Naive B cell (primary cell): ENCODE measurements around the gene JPH4. TPM values are rescaled to one million over a fixed set of nuclear protein-coding genes. Genes with fewer than 3 reads are reported as not detected.
"Not testable (repeated sequence)": the region's sequence is repeated elsewhere in the genome, so short reads cannot be mapped to it uniquely, and the experiment has no call there.

ENCODE experiments used
- ATAC-seq, 2 donors: fragments of 150-1000 bp; cut with Tn5 transposase; 2 replicates each; pipeline ENCODE4 v1.10.0; 2021; ENCODE audit warnings: low read depth in 2 of 2, mild to moderate bottlenecking in 2 of 2, moderate library complexity in 2 of 2
- DNase-seq: peaks from one replicate; pipeline ENCODE4 v3.0.0; 2022
- H3K27ac Mint-ChIP-seq, 6 donors: one replicate each; pipeline ENCODE4 v1.8.0; 2020 to 2022; ENCODE audit warnings: mild to moderate bottlenecking in 6 of 6, mixed read lengths in 6 of 6, moderate library complexity in 5 of 6, inconsistent platforms in 2 of 6
- H3K27me3 Mint-ChIP-seq, 3 donors: one replicate each; pipeline ENCODE4 v1.8.0; 2021 to 2022; ENCODE audit warnings: mixed read lengths in 3 of 3, mild to moderate bottlenecking in 1 of 3
- H3K36me3 Mint-ChIP-seq, 2 donors: one replicate each; pipeline ENCODE4 v1.8.0; 2020 to 2022; ENCODE audit warnings: mixed read lengths in 2 of 2, inconsistent platforms in 1 of 2, mild to moderate bottlenecking in 1 of 2
- H3K4me1 Mint-ChIP-seq, 3 donors: one replicate each; pipeline ENCODE4 v1.8.0; 2020 to 2022; ENCODE audit warnings: mixed read lengths in 3 of 3, inconsistent platforms in 1 of 3, mild to moderate bottlenecking in 1 of 3, moderate library complexity in 1 of 3
- H3K4me3 Mint-ChIP-seq, 8 donors: one replicate each; pipeline ENCODE4 v1.8.0; 2020 to 2022; ENCODE audit warnings: mild to moderate bottlenecking in 8 of 8, mixed read lengths in 8 of 8, moderate library complexity in 8 of 8, inconsistent platforms in 2 of 8
- H3K9me3 Mint-ChIP-seq, 7 donors: one replicate each; pipeline ENCODE4 v1.8.0; 2020 to 2022; ENCODE audit warnings: mixed read lengths in 7 of 7, mild to moderate bottlenecking in 5 of 7, inconsistent platforms in 2 of 7, moderate library complexity in 1 of 7
- polyA plus RNA-seq, 6 donors: library from polyadenylated mRNA; unstranded; fragments of 300-500 nt; fragmentation: Illumina TruSeq; gene quantifications; one replicate each; pipeline ENCODE4 v1.2.3, GENCODE V29; 2021; ENCODE audit warnings: low read depth in 6 of 6

Gene JPH4
- polyA plus RNA-seq, 6 donors from 2014 or later = 0.09 to 1.3 (median 0.17) TPM; not detected in 3

DNA sequence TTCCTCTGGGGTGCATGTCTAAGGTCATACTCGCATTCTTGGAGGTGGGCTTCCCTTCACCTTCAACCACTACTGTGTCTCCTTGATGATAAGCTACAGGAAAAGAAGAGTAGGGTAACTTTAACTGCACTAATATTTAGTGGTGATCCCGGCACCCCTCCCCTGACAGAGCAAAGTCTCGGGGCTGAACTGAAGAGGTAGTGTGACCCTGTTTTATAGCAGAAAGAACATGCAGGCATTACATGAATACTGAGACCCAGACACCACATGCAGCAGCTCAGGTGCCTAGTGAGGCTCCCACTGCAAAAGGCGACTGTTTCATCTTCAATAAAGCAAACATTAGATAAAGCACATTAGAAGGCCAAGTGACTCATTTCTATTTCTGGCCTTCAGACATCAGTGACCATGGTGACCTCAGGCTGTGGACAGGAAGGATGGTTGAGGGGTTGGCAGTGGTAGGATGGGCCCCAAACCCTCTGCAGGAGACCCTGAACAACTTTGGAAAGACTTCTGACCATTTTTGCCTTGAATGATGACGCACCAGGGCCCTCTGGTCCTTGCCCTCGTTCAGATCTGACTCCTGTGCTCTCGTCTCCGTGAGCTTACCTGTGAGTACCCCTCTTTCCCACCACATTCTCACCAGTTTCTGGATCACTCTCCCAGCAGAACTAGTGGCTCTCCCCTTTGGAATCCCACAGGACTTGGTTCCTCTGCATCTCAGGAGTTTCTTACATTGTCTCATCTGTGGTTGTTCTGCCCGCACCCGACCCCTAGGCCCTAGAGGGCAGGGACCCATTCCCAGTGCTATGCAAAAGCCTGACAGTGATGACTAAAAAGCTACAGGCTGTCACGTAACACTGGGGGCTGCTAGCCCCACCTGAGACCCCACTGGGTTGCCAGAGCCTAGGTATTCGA, 23.8 kb upstream of the JPH4 start:
- peak overlapping the region in 1 of 6 donors; percentile 47 for H3K27ac Mint-ChIP-seq
- H3K9me3 Mint-ChIP-seq = peaks cover 4 to 17% (median 6%) of the 10 kb centered on the region in 7 donors
- peaks cover 5 to 15% of the 10 kb centered on the region in 2 donors for H3K36me3 Mint-ChIP-seq
- H3K27me3 Mint-ChIP-seq = peaks cover 23 to 35% (median 33%) of the 10 kb centered on the region in 3 donors
- no peaks in the 10 kb centered on the region for H3K4me1 Mint-ChIP-seq
- H3K4me3 Mint-ChIP-seq = no peak overlapping the region
- ATAC-seq (no peak), DNase-seq (no peak)

DNA sequence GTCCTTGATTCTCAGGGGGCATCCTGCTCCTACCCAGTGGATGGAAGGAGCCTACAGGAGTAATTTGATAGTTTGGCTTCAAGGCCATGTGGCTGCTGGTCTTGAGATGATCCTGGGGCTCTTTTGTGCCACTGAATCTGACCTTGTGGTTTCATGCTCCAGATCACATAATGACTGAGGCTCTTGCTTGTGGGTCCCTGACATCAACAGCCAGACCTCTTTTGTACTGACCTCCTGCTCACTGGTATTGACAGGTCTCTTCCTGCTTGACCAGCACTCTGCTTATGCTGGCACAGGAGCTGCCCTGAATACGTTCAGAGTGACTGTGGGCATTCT, 23.2 kb upstream of the JPH4 start:
- Mint-ChIP-seq H3K4me1 (no peaks in the 10 kb centered on the region), H3K27me3 (peaks cover 22 to 41% (median 30%) of the 10 kb centered on the region in 3 donors), H3K36me3 (peaks cover 5 to 15% of the 10 kb centered on the region in 2 donors), H3K9me3 (peaks cover 4 to 17% (median 6%) of the 10 kb centered on the region in 7 donors), H3K4me3 (no peak overlapping the region), H3K27ac (peak overlapping the region in 1 of 6 donors; percentile 33)
- no peak for ATAC-seq
- DNase-seq = no peak

DNA sequence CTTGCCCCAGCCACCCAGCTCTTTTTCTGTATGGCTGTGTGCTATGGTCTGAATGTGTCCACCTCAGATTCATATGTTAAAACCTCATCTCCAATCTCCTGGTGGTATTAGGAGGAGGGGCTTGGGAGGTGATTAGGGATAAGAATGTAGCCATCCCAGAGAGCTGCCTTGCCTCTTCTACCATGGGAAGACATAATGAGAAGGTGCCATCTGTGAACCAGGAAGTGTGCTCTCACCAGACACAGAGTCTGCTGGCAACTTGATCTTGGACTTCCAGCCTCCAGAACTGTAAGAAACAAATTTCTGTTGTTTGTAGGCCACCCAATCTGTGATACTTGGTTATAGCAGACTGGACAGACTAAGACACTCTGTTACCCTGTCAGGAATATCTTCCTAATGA, 22.8 kb upstream of the JPH4 start:
- H3K4me3 Mint-ChIP-seq = no peak overlapping the region
- DNase-seq (no peak), ATAC-seq (no peak)
- H3K36me3 Mint-ChIP-seq = peaks cover 5 to 15% of the 10 kb centered on the region in 2 donors
- peaks cover 19 to 42% (median 30%) of the 10 kb centered on the region in 3 donors for H3K27me3 Mint-ChIP-seq
- peak overlapping the region in 1 of 6 donors; percentile 4 for H3K27ac Mint-ChIP-seq
- H3K9me3 Mint-ChIP-seq = peaks cover 4 to 17% (median 6%) of the 10 kb centered on the region in 7 donors
- H3K4me1 Mint-ChIP-seq = no peaks in the 10 kb centered on the region

DNA sequence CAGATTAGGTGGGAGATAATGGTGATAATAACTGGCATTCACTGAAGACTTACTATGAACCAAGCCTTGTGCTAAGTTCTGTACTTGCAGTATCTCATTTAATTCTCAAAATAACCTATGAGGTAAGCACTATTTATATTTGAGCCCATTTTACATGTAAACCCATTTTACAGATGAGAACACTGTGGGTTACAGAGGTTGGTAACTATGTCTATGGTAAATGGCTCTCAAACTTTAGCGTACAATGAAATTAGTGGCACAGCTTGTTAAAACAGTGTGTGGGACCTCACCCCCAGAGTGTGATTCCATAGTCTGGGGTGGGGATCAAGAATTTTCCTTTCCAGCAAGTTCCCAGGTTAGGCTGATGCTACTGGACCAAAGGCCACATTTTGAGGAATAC, 22.2 kb upstream of the JPH4 start:
- no peak for ATAC-seq
- peaks cover 17 to 46% (median 32%) of the 10 kb centered on the region in 3 donors for H3K27me3 Mint-ChIP-seq

DNA sequence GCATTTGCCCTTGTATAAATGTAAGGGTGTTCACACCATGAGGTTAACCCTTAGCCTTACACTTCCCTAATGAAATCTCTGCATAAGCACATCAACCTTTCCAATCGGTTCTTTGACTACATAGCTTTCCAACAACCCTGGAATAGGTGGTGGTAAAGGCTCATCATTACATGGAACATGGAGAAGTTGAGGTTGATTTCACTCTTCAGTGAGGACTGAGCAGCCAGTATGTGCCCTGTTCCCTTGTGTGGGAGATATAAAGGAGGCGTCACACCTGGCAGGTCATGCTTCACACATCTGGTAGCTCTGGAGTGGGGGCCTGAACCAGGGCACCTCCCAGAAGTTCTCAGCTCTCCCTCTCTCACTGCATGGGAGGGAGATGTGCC, 21.7 kb upstream of the JPH4 start:
- H3K9me3 Mint-ChIP-seq = peaks cover 4 to 17% (median 6%) of the 10 kb centered on the region in 7 donors
- peaks cover 5 to 15% of the 10 kb centered on the region in 2 donors for H3K36me3 Mint-ChIP-seq
- DNase-seq (no peak), ATAC-seq (no peak)
- H3K27ac Mint-ChIP-seq = no peak overlapping the region
- H3K4me1 Mint-ChIP-seq = no peaks in the 10 kb centered on the region
- H3K27me3 Mint-ChIP-seq = peaks cover 17 to 50% (median 36%) of the 10 kb centered on the region in 3 donors
- H3K4me3 Mint-ChIP-seq = no peak overlapping the region

More for the DNA sequence above, 22.2 kb upstream of the JPH4 start:
- no peak overlapping the region for H3K4me3 Mint-ChIP-seq
- no peak for DNase-seq
- H3K4me1 Mint-ChIP-seq = no peaks in the 10 kb centered on the region
- H3K27ac Mint-ChIP-seq = no peak overlapping the region
- H3K9me3 Mint-ChIP-seq = peaks cover 4 to 17% (median 6%) of the 10 kb centered on the region in 7 donors
- H3K36me3 Mint-ChIP-seq = peaks cover 5 to 15% of the 10 kb centered on the region in 2 donors

DNA sequence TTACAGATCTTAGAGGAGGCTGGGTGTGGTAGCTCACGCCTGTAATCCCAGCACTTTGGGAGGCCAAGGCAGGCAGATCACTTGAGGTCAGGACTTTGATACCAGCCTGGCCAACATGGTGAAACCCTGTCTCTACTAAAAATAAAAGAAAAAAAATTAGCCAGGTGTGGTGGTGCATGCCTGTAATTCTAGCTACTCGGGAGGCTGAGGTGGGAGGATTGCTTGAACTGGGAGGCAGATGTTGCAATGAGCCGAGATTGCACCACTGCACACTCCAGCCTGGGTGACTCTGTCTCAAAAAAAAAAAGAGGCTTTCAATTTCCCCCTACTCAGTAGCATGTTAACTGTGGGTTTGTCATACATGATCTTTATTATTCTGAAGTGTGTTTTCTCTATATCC, 15.6 kb upstream of the JPH4 start:
- H3K27ac Mint-ChIP-seq, H3K4me3 Mint-ChIP-seq, H3K9me3 Mint-ChIP-seq, DNase-seq, ATAC-seq, H3K36me3 Mint-ChIP-seq, H3K4me1 Mint-ChIP-seq: not testable (repeated sequence)
- peaks cover 3 to 44% (median 24%) of the 10 kb centered on the region in 3 donors for H3K27me3 Mint-ChIP-seq

DNA sequence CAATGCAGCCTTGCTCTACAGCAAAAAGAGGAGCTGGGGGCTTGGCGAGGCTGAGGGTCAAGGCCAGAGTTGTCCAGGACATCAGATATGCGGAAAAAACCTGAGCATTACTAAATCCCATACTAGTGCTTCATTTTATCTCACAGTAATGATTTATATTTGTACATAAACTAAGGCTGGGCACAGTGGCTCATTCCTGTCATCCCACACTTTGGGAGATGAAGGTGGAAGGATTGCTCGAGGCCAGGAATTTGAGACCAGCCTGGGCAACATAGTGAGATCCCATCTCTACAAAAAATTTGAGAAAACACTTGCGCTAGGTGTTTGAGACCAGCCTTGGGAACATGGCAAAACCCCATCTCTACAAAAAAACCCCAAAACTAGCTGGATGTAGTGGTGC, 11.6 kb upstream of the JPH4 start:
- no peaks in the 10 kb centered on the region for H3K36me3 Mint-ChIP-seq
- ATAC-seq = no peak
- peaks cover 0 to 12% (median 10%) of the 10 kb centered on the region in 3 donors for H3K4me1 Mint-ChIP-seq

DNA sequence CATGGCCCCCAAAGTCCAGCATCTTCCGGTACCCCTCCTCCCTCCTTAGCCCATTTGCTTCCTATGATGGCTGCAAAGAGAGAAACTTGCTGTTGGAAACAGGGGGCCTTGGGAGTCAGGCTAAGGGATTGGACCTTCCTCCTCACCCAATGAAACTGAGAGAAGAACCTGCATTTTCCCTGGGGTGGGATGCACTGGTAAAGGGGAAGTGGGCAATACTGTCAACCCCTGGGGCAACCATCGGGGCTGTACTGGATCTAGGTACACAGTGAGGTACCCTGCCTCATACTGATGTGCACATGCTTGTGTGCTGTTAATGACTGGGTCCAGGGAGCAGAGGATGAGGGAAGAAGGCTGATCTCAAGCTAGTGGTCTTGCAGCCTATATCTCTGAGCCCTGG, 11.0 kb upstream of the JPH4 start:
- ATAC-seq (no peak), DNase-seq (no peak)
- peaks cover 0 to 6% (median 0%) of the 10 kb centered on the region in 7 donors for H3K9me3 Mint-ChIP-seq
- peaks cover 0 to 12% (median 10%) of the 10 kb centered on the region in 3 donors for H3K4me1 Mint-ChIP-seq
- H3K4me3 Mint-ChIP-seq = no peak overlapping the region
- no peaks in the 10 kb centered on the region for H3K36me3 Mint-ChIP-seq
- no peak overlapping the region for H3K27ac Mint-ChIP-seq
- peaks cover 19 to 23% (median 21%) of the 10 kb centered on the region in 3 donors for H3K27me3 Mint-ChIP-seq

More for the DNA sequence above, 11.6 kb upstream of the JPH4 start:
- no peak for DNase-seq
- Mint-ChIP-seq H3K4me3 (no peak overlapping the region), H3K27me3 (peaks cover 21 to 26% (median 24%) of the 10 kb centered on the region in 3 donors), H3K9me3 (peaks cover 0 to 6% (median 0%) of the 10 kb centered on the region in 7 donors), H3K27ac (no peak overlapping the region)

DNA sequence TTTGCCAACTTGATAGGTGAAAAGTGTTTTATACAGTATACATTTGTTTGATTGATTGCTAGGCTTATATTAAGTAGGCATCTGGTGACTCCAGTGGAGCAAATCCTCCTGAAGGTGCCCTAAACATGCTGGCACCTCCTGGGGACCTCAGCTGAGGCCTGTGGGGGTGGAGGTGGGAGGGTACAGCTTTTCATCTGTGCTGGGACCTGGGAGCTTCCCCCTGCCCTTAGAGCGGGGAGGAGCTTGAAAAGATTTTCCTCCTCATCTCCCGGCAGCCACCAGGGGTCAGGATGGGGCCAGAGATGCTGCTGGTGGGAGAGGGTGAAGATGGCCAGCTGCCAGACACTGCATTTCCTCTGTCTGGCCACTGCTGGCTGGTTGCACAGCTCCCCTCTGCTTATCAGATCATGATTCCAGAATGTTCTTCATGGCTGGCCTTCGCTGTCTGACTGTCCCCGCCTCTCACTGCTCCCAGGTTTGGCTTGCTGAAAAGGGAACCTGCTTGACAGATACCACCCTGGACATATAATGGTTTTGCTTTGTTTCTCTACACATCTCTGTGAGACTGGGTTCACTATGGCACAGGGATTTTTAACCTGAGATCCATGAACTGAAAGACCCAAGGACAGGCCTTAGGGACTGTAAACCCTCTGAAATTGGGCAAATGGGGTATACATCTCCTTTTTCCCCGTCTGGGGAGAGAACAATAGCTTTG, 10.5 kb upstream of the JPH4 start:
- no peak overlapping the region for H3K4me3 Mint-ChIP-seq

DNA sequence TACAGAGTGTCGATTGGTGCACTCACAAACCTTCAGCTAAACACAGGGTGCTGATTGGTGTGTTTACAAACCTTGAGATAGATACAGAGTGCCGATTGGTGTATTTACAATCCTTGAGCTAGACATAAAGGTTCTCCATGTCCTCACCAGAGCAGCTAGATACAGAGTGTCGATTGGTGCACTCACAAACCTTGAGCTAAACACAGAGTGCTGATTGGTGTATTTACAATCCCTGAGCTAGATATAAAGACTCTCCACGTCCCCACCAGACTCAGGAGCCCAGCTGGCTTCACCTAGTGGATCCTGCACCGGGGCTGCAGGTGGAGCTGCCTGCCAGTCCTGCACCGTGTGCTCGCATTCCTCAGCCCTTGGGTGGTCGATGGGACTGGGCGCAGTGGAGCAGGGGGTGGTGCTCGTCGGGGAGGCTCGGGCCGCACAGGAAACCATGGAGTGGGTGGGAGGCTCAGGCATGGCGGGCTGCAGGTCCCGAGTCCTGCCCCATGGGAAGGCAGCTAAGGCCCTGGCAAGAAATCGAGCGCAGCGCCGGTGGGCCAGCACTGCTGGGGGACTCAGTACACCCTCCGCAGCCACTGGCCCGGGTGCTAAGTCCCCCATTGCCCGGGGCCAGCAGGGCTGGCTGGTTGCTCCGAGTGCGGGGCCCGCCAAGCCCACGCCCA, 6.1 kb upstream of the JPH4 start:
- H3K9me3 Mint-ChIP-seq, DNase-seq, ATAC-seq, H3K27ac Mint-ChIP-seq, H3K4me3 Mint-ChIP-seq, H3K36me3 Mint-ChIP-seq: not testable (repeated sequence)
- peaks cover 32 to 55% (median 41%) of the 10 kb centered on the region in 3 donors for H3K27me3 Mint-ChIP-seq
- peaks cover 0 to 11% (median 10%) of the 10 kb centered on the region in 3 donors for H3K4me1 Mint-ChIP-seq

More for the DNA sequence above, 10.5 kb upstream of the JPH4 start:
- peak; percentile 44 for DNase-seq
- peaks cover 0 to 12% (median 10%) of the 10 kb centered on the region in 3 donors for H3K4me1 Mint-ChIP-seq
- no peaks in the 10 kb centered on the region for H3K36me3 Mint-ChIP-seq
- peak; percentile 87 to 90 for ATAC-seq
- peaks cover 19 to 25% (median 21%) of the 10 kb centered on the region in 3 donors for H3K27me3 Mint-ChIP-seq
- peaks cover 0 to 6% (median 3%) of the 10 kb centered on the region in 7 donors for H3K9me3 Mint-ChIP-seq
- H3K27ac Mint-ChIP-seq = peak overlapping the region in 1 of 6 donors; percentile 68

DNA sequence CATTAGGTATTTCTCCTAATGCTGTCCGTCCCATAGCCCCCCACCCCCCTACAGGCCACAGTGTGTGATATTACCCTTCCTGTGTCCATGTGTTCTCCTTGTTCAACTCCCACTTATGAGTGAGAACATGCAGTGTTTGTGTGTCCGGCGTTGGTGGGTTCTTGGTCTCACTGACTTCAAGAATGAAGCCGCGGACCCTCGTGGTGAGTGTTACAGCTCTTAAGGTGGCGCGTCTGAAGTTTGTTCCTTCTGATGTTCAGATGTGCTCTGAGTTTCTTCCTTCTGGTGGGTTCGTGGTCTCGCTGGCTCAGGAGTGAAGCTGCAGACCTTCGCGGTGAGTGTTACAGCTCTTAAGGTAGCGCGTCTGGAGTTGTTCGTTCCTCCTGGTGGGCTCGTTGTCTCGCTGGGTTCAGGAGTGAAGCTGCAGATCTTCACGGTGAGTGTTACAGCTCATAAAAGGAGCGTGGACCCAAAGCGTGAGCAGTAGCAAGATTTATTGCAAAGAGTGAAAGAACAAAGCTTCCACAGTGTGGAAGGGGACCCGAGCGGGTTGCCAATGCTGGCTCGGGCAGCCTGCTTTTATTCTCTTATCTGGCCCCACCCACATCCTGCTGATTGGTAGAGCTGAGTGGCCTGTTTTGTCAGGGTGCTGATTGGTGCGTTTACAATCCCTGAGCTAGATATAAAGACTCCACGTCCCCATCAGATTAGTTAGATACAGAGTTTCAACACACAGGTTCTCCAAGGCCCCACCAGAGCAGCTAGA, 5.4 kb upstream of the JPH4 start:
- H3K36me3 Mint-ChIP-seq, H3K4me1 Mint-ChIP-seq, DNase-seq, ATAC-seq, H3K9me3 Mint-ChIP-seq, H3K4me3 Mint-ChIP-seq, H3K27ac Mint-ChIP-seq: not testable (repeated sequence)
- peaks cover 34 to 61% (median 48%) of the 10 kb centered on the region in 3 donors for H3K27me3 Mint-ChIP-seq

DNA sequence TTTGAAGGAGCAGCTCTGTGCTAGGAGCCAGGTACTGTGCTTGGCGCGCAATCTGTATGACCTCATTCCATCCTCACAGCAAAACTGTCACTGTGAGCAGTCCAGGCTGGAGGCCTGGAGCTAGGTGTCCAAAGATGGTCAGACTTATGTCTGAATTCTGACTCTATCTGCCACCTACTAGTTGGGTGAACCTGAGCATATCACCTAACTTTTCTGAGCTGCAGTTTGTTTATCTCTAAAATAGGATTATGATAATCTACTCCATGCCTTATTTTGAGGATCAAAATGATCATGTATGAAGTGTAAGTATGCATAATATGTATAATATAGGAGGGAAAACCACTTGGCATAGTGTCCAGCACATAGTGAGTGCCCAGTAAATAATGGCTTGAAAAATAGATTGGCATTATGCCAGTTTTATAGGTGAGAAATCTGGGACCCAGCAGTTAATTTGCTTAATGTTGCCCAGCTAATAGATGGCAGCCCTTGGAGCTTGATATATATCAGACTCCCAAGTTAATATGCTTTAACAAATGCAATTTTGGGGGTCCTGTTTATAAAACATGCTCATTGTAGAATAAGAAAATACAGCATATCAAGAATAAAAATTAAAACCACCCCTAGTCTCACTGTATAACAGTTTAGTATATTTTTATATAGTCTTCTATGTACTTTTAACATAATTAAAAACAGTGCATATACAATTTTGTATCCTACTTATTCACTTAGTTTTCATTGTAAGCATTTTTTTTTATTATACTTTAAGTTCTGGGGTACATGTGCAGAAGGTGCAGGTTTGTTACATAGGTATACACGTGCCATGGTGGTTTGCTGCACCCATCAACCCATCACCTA, 4.5 kb upstream of the JPH4 start:
- Mint-ChIP-seq H3K4me1 (peaks cover 7 to 10% (median 8%) of the 10 kb centered on the region in 3 donors), H3K4me3 (no peak overlapping the region), H3K36me3 (no peaks in the 10 kb centered on the region), H3K27me3 (peaks cover 34 to 63% (median 49%) of the 10 kb centered on the region in 3 donors), H3K27ac (no peak overlapping the region), H3K9me3 (peaks cover 0 to 7% (median 3%) of the 10 kb centered on the region in 7 donors)
- ATAC-seq = no peak
- DNase-seq = no peak
